Activated B cell treated with CpG ODN at 0.5 μM for 24 hours (primary cell): ENCODE measurements around the gene C21orf91. TPM values are rescaled to one million over a fixed set of nuclear protein-coding genes. Genes with fewer than 3 reads are reported as not detected.
A peak's percentile ranks its signal among the peaks of the same experiment; 100 is the strongest.
"Not testable (repeated sequence)": the region's sequence is repeated elsewhere in the genome, so short reads cannot be mapped to it uniquely, and the experiment has no call there.

Experiments used
- ATAC-seq: fragments of 200-7000 bp; cut with Tn5 transposase; one replicate; pipeline ENCODE4 v1.10.0; 2021; ENCODE audit warnings: low read depth, mild to moderate bottlenecking, moderate library complexity
- CTCF ChIA-PET: fragments of 350-600 bp; sonication (Branson Sonifier 250); formaldehyde crosslinking; loops from one replicate; lab custom pipeline; 2021; ENCODE audit warnings: antibody characterized with exemption; lab: Charles Lee
- POLR2A ChIA-PET: fragments of 350-600 bp; sonication (Branson Sonifier 250); formaldehyde crosslinking; loops from one replicate; lab custom pipeline; 2021; ENCODE audit warnings: antibody characterized with exemption; lab: Charles Lee
- DNase-seq: peaks from one replicate; pipeline ENCODE4 v3.0.0; 2022
- H3K27ac Mint-ChIP-seq: one replicate; pipeline ENCODE4 v1.8.0; 2020; ENCODE audit warnings: mixed read lengths
- H3K27me3 Mint-ChIP-seq: one replicate; pipeline ENCODE4 v1.8.0; 2021; ENCODE audit warnings: mixed read lengths
- H3K36me3 Mint-ChIP-seq: one replicate; pipeline ENCODE4 v1.8.0; 2021; ENCODE audit warnings: low read depth, mixed read lengths
- H3K4me1 Mint-ChIP-seq: one replicate; pipeline ENCODE4 v1.8.0; 2021; ENCODE audit warnings: mixed read lengths
- H3K4me3 Mint-ChIP-seq: one replicate; pipeline ENCODE4 v1.8.0; 2020; ENCODE audit warnings: mild to moderate bottlenecking, mixed read lengths
- H3K9me3 Mint-ChIP-seq: one replicate; pipeline ENCODE4 v1.8.0; 2020; ENCODE audit warnings: mixed read lengths
- intact Hi-C: fragments of 100-400 bp; cut with micrococcal nuclease; formaldehyde crosslinking; loops from one replicate; pipeline ENCODE4 v1.15.1; 2024
- total RNA-seq: library from RNA; stranded (reverse); gene quantifications from 2 replicates; pipeline ENCODE4 v1.2.3, GENCODE V29; 2022
- TF ChIP-seq, protein P1 (sequence below): fragments of 200-600 bp; IDR thresholded peaks from one replicate; pipeline ENCODE4 v1.8.0; 2022; ENCODE audit warnings: antibody characterized with exemption, mild to moderate bottlenecking

C21orf91 gene
- total RNA-seq, 1 donor from 2014 or later = 34.2 TPM

DNA sequence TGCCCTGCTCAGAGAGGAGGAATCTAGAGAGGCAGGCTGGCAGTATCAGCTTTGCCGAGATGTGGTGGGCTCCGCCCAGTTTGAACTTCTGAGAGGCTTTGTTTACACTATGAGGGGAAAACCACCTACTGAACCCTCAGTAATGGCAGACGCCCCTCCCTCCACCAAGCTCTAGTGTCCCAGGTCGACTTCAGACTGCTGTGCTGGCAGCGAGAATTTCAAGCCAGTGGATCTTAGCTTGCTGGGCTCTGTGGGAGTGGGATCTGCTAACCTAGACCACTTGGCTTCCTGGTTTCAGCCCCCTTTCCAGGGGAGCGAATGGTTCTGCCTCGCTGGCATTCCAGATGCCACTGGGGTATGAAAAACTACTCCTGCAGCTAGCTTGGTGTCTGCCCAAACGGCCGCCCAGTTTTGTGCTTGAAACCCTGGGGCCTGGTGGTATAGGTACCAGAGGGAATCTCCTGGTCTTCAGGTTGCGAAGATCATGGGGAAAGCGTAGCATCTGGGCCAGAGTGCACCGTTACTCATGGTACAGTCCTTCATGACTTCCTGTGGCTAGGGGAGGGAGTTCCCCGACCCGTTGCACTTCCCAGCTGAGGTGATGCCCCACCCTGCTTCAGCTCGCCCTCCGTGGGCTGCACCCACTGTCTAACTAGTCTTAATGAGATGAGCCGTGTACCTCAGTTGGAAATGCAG, 43.6 kb downstream of the C21orf91 start:
- intact Hi-C loops = loop anchor here (2.0 kb wide), 1 partner anchor 43 kb away; the partner anchor contains the start of gene C21orf91
- peaks cover 39% of the 10 kb centered on the region for H3K4me1 Mint-ChIP-seq

DNA sequence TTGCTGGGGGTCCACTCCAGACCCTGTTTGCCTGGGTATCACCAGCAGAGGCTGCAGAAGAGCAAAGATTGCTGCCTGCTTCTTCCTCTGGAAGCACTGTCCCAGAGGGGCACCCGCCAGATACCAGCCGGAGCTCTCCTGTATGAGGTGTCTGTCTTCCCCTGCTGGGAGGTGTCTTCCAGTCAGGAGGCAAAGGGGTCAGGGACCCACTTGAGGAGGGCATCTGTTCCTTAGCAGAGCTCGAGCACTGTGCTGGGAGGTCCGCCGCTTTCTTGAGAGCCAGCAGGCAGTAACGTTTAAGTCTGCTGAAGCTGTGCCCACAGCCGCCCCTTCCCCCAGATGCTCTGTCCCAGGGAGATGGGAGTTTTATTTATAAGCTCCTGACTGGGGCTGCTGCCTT, 44.1 kb downstream of the C21orf91 start:
- CTCF ChIA-PET, H3K4me3 Mint-ChIP-seq, ATAC-seq, H3K27ac Mint-ChIP-seq, H3K27me3 Mint-ChIP-seq, H3K36me3 Mint-ChIP-seq, intact Hi-C loops, DNase-seq: not testable (repeated sequence)
- Mint-ChIP-seq H3K9me3 (peaks cover 10% of the 10 kb centered on the region), H3K4me1 (peaks cover 33% of the 10 kb centered on the region)
- POLR2A ChIA-PET = interaction anchor here (0.6 to 2.2 kb wide), 3 partner anchors 9 to 84 kb away, joined by 3 to 14 read pairs (median 7); partner anchors contain the start of gene C21orf91

More for the DNA sequence above, 43.6 kb downstream of the C21orf91 start:
- DNase-seq = peak; percentile 25
- POLR2A ChIA-PET = interaction anchor here (0.6 to 2.2 kb wide), 5 partner anchors 8 to 85 kb away, joined by 3 to 14 read pairs (median 3); partner anchors contain the start of gene C21orf91
- Mint-ChIP-seq H3K9me3 (peaks cover 10% of the 10 kb centered on the region), H3K27me3 (no peaks in the 10 kb centered on the region), H3K4me3 (peak overlapping the region; percentile 68), H3K27ac (peak overlapping the region; percentile 42), H3K36me3 (no peaks in the 10 kb centered on the region)
- peak; percentile 81 for ATAC-seq
- TF ChIP-seq, protein P1, sequence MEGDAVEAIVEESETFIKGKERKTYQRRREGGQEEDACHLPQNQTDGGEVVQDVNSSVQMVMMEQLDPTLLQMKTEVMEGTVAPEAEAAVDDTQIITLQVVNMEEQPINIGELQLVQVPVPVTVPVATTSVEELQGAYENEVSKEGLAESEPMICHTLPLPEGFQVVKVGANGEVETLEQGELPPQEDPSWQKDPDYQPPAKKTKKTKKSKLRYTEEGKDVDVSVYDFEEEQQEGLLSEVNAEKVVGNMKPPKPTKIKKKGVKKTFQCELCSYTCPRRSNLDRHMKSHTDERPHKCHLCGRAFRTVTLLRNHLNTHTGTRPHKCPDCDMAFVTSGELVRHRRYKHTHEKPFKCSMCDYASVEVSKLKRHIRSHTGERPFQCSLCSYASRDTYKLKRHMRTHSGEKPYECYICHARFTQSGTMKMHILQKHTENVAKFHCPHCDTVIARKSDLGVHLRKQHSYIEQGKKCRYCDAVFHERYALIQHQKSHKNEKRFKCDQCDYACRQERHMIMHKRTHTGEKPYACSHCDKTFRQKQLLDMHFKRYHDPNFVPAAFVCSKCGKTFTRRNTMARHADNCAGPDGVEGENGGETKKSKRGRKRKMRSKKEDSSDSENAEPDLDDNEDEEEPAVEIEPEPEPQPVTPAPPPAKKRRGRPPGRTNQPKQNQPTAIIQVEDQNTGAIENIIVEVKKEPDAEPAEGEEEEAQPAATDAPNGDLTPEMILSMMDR = no peak
- CTCF ChIA-PET = no interaction called here

DNA sequence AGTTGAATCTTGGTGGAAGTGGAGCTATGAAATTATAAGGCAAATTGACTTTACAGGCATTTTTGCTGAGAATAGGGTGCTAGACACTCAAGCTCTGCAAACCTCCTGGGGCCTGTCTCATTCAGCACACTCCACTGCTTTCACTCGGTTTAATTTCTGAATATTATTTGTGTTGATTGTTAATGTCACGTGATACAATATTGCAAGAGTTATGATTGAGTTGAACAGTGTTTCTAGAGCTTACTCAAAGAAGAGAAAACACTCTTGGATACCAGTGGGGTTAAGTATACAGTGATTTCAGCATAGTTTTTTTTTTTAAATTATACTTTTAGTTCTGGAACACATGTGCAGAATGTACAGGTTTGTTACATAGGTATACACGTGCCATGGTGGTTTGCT, 49.7 kb downstream of the C21orf91 start:
- intact Hi-C loops = no loop called here
- CTCF ChIA-PET = no interaction called here
- Mint-ChIP-seq H3K27me3 (no peaks in the 10 kb centered on the region), H3K27ac (no peak overlapping the region), H3K36me3 (no peaks in the 10 kb centered on the region), H3K9me3 (peaks cover 10% of the 10 kb centered on the region), H3K4me1 (no peaks in the 10 kb centered on the region), H3K4me3 (no peak overlapping the region)
- TF ChIP-seq, protein P1 = no peak
- ATAC-seq = no peak
- DNase-seq = no peak
- POLR2A ChIA-PET = no interaction called here

DNA sequence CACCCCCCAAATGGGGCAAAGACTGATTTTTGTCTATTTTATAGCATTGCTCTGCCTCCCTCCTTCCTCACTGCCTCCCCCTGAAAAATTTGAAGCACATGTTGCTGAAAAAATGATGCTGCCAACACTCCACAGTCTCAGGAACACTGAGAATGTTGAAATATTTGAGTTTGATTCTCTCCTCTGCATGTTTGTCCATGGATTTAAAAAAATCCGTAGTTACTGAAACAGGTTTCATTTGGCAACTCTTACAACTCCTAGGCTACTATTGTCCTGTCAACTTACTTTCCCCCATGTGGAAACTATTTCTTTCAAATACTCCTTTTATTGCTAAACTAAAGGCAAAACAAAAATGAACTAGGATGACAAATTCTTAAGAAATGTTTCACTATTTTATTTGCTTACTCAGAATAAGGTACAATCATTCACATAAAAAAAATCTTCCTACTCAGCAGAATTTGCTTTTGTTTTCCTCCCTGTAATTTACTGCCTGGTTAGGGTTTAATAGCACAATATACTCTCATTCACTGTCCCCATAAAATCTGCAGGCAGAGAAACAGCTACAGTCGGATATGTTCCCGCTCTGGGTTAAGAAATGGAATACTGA, 50.2 kb downstream of the C21orf91 start:
- no peak overlapping the region for H3K4me3 Mint-ChIP-seq
- ChIA-PET CTCF (no interaction called here), POLR2A (no interaction called here)
- H3K27me3 Mint-ChIP-seq = no peaks in the 10 kb centered on the region
- peaks cover 10% of the 10 kb centered on the region for H3K9me3 Mint-ChIP-seq
- ATAC-seq = no peak
- intact Hi-C loops = no loop called here
- no peaks in the 10 kb centered on the region for H3K4me1 Mint-ChIP-seq
- no peaks in the 10 kb centered on the region for H3K36me3 Mint-ChIP-seq
- TF ChIP-seq, protein P1 = no peak
- no peak overlapping the region for H3K27ac Mint-ChIP-seq
- DNase-seq = no peak

DNA sequence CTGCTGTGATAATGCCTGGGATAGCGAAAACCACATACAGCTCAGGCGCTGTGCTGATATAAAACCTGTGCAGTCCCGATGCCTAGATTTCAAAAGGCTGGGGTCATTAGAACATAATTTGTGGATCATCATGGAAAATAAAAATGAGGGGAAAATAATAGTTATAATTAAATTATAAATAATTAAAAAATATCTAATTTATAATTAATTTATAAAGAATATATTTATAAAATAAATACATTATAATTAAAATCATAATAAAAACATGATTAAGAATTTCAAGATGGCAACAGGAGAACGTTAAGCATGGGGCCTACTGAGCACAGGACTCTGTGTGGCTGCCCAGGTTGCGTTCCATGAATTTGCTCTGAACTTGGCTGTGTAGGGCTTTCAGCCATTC, 53.9 kb downstream of the C21orf91 start:
- H3K36me3 Mint-ChIP-seq = no peaks in the 10 kb centered on the region

More for the DNA sequence above, 53.9 kb downstream of the C21orf91 start:
- no peak for ATAC-seq
- DNase-seq = no peak
- no peak overlapping the region for H3K4me3 Mint-ChIP-seq
- H3K27me3 Mint-ChIP-seq = no peaks in the 10 kb centered on the region
- intact Hi-C loops = no loop called here
- H3K4me1 Mint-ChIP-seq = no peaks in the 10 kb centered on the region
- H3K9me3 Mint-ChIP-seq = no peaks in the 10 kb centered on the region
- H3K27ac Mint-ChIP-seq = no peak overlapping the region
- TF ChIP-seq, protein P1 = no peak
- CTCF ChIA-PET = no interaction called here
- POLR2A ChIA-PET = no interaction called here
